GM19240 (cell line): ENCODE results near the gene BLOC1S5.

ENCODE experiments used
- DNase-seq: peaks from one replicate; pipeline ENCODE4 v3.0.0; 2011; ENCODE audit warnings: low spot score; ENCODE audit not compliant: insufficient read length

The BLOC1S5 gene, protein sequence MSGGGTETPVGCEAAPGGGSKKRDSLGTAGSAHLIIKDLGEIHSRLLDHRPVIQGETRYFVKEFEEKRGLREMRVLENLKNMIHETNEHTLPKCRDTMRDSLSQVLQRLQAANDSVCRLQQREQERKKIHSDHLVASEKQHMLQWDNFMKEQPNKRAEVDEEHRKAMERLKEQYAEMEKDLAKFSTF

DNA sequence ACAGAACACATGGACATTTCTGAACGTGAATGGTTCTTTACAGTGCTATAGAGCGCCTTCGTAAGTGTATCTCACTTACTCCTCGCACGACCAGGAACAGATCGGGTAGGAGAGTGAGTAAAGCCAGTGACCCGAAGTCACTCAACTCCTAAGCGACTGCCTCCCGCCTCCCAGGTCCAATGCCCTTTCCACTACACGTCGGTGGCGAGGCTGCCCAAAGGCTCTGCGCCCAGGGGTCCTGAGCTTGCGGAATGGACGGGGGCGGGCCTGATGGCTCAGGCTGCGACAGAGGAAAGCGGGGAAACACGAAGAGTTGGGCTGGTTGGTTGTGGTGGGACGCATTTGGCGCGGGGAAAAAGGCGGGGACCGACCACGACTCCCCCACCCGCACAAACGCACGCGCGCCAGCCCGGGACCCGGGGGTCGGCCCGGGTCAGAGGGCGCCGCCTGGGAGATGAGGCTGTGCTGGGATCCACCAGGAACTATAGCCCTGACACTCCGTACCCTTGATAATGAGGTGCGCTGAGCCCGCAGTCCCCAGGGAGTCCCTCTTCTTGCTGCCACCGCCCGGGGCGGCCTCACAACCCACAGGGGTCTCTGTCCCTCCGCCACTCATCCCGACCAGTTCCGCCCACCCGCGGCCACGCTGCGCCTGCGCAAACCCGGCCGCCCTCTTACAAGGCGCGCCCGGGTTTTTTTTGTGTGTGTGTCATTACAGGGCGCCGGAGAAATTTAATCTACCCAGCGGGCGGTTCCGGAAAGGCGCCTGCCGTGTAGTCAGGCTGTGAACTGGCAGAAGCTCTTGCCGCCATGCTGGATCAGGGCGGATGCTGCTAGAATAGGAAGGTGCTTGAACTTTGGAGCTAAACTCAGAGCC is at the start of gene BLOC1S5:
TSS of gene BLOC1S5 (minus strand) at position 629 of the 877 bp plus-strand sequence. CDS start at position 616, 13 bp downstream.
- DNase-seq = peak; percentile 43

DNA sequence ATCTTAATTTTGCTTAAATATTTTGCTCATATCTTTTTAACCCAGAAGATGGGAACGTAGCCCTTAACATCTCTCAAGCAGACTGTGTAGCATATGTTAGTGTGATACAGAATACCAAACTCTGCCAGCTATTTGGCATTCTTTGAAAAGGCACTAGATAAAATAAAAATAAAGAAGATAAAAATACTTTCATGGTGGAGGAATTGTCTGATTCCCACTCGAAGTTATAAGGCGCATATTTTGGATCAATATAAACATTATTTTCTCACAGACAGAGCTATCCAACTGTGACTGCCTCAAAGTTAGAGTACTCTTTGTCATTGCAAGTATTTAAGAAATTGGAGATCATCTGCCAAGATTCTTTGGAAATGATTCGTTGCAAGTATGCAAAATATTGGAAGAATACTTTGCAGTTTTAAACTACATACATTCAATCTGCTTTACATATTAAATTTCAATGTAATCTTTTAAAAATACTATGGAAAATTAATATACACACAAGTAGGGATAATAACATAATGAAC is 49.0 kb upstream of the BLOC1S5 start:
- no peak for DNase-seq

DNA sequence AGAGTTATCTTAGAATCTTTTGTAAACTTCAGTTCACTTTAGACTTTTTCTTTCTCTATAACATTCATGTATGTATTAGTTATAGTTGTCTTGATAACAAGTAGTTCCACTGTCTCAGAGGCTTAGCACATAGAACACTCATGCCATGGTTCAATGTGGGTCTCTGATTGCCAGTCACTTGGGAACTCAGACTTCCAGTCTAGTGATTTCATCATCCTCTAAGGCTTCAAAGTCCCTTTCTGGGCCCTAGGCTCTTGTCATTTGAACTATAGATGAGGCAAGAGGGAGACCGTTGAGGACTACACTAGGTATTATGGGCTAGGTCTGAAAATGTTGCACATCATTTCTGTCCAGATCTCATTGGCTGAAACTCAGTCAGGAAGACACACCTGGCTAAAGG is 46.5 kb upstream of the BLOC1S5 start:
- DNase-seq = no peak

DNA sequence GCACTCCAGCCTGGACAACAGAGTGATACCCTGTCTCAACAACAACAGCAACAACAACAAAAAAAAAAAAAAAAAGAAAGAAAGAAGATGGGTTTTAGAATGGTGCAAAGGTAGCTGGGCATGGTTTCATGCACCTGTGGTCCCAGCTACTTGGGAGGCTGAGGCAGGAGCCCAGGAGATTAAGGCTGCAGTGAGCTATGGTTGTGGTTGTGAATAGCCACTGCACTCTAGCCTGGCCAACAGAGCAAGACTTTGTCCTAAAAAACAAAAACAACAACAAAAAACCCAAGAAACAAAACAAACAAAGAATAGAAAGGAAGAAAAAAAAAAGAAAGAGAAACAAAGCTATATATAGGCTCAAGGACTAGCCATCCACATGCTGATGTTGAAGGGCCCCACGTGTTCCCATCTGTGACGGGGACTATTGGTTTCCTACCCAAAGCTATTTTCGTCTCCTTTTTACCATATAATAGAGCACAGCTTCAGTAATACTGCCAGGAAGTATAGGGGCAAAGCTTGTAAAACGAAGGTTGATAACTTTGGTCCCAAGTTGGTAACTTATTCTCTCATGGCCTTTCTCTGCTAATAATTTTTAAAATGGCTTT is 46.0 kb upstream of the BLOC1S5 start:
- peak; percentile 30 for DNase-seq

DNA sequence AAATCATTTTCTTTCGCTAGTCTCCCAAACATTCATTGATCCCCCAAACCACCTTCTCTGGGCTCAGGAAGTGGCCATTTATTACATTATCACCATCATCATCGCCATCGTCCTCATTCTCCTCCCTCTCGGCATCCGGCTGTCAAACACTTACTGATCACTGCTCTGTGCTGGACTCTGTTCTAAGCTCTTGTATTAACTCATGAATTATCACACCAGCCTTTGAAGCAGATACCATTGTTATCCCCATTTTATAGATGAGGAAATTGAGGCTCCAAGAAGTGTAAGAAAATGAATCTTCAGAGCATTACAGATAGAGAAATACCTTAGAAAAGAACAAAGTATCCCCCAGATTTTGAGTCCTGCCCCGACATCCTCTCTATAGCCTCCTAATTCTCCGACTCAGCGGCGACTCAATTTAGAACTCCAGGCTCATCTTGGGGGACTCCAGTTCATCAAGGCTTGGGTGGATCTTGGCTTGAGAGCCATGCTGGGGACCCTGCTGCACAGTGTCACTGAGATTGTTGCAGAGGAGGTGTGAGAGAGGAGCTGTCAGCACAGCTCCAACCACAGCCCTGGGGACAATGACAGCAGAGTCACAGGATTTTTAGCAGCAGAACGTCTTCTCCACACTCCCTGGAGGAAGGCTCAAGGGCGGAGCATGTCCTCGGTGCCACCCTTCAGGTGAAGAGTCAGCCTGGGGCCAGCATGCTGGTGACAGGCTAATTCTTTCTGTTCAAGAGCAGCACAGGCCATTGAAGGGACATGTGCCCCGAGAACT is 44.8 kb upstream of the BLOC1S5 start:
- no peak for DNase-seq

DNA sequence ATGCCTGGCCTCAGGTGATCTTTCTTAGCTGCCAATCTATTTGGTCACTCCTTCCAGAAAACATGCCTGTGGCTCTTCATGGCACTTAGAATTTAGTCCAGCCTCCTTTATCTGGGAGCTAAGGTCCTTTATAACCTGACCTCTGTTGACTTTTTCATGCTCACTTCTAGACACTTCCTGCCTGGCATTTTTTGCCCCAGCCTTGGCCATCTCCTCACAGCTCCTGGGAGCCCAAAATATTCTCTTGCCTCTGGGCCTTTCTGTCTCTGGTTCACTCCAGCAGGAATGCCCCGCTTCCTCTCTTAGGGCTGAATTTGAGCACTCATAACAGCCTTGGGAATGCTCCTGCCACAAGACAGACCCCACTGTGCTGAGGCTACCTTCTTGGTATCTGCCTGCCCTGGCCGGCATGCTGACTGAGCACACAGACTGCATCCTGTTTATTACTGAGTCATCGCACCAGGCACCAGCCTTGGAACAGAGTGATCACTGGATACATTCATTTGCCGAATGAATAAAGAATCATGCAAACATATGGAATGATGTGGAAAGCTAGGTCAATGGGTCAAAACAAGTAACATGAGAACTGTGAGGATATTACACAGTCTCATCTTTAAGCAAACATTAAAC is 44.0 kb upstream of the BLOC1S5 start:
- no peak for DNase-seq

DNA sequence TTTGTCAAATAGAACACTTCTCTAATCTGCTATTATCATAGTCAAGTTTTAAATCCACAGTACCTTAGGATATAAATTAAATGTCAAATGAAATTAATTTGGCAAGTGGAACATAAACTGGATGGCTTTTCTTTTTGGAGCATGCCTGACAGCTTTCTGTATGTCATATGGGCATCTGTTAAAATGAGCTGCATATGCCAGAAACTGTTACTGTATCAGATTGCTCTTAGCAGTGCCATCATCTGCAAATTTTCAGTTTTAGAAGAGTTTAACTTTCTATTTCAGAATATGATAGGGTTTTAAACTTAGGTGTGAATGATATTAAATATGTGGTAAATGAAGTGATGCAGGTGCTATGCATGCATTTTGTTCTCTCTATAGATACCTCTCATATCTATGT is 41.6 kb upstream of the BLOC1S5 start:
- DNase-seq = no peak

DNA sequence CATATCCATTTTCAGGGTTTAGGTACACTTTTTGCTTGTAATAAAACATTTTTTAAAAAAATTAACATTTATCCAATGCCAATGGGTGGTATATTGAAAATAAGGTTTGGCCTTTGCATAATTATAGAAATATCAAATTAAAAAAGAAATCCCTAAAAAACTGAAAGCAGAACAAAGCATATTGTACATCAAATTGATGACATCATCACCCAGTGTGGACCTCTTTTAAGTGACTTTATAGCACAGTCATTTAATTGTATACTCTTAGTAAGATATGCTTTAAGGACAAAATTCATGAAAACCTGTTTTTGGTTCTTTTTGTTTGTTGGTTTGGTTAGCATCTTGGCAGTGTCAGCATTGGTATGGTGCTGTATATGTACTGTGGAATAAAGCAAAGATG is 39.5 kb upstream of the BLOC1S5 start:
- no peak for DNase-seq

DNA sequence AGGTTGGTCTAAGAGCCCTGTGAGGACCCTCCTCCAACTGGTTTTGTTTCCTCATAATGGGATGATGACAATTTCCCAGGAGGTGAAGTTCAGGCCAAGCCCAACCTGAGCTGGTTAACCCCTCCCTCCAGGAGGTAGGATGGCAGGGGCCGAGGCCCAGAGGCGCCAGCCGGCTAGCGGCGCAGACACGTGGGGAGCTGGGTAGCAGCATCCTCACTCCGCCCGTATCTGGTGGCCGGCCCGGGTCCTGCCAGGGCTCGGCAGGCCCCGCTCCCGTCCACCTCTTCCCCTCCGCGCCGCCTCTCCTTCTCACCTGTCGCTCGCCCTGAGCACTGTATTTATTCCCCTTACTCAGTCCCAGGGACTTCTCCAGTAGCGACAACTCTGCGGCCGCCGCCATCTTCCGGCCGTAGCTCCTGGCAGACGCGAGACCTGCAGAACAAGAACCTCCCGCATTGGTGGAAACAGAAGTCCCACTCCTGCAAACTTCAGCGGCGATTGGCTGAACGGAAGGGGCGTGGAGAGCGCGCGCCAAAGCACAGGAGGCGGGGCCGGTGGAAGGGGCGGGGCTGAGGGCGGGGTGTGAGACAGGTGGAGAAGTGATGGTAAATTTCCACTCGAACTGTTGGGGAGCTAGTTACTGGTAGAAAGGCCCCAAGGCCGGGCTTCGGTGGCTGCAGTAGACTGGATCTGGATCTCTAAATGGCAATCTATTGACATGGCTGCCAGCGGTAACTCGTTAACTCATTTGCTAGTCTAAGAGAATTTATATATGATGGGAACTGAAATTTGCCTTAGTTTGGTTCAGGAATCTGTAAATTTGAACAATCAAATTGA is 38.2 kb upstream of the BLOC1S5 start, which contains the start of gene EEF1E1:
TSS of gene EEF1E1 (minus strand) at position 427 of the 837 bp plus-strand sequence. CDS start at position 400, 27 bp downstream.
- DNase-seq = peak; percentile 87

DNA sequence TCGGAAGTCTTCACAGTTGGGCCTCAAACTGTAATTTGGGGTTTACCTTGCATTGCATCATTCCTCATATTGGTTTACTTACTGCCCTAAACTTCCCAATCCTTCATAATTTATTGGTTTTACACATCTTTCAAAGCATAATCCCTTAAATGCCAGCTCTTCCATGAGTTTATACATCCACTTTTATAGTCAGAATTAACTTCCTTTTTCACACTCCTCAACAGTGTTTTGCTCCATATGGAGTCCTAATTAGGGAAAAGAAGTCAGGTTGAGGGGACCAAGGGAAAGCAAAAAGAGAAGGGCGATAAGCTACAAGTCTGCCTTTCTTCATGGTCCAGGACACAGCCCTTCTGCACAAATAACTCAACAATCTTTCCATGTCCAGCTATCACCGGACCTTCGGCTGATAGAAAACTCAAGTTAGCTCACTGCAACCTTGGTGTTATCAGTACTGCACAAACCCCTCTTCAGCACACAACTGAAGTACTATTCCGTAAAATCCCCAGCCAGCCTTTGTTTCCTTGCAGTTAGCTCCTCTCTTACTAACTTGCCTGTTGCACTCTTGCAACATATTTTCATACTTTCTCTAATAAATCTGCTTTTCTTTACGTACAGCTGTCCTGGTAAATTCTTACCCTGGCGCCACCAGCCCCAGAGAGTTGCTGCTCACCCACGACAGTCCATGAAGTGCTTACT is 36.1 kb upstream of the BLOC1S5 start:
- DNase-seq = no peak

DNA sequence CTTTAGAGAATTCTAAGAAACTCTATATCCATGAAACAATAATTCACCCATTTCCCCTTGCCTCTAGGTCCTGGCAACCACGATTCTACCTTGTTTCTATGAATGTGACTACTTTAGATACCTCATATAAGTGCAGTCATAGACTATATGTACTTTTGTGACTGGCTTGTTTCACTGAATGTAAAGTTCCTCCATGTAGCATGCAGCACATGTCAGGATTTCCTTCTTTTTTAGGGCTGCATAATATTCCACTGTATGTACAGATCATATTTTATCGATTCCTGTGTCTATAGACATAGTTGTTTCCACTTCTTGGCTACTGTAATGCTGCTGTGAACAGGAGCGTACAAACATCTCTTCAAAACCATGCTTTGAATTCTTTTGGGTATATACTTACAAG is 26.5 kb upstream of the BLOC1S5 start:
- no peak for DNase-seq

DNA sequence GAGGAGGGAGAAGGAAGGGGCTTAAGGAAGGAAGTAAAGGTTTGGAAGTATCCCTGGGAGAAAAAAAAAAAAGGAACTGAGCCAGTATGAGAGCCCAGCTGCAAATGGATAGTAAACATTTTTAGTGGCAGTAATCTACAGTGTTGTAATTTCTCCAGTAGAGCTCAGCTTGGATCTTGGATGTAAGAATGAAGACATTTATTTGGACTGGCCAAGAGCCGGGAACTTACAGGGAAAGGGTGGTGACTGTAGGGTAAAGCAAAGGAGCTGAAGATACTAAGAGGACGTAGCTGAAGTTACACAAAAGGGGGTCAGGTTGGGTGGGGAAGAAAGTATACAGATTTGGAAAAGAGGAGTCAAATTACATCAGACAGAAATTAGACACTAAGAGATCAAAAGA is 24.7 kb upstream of the BLOC1S5 start:
- no peak for DNase-seq

DNA sequence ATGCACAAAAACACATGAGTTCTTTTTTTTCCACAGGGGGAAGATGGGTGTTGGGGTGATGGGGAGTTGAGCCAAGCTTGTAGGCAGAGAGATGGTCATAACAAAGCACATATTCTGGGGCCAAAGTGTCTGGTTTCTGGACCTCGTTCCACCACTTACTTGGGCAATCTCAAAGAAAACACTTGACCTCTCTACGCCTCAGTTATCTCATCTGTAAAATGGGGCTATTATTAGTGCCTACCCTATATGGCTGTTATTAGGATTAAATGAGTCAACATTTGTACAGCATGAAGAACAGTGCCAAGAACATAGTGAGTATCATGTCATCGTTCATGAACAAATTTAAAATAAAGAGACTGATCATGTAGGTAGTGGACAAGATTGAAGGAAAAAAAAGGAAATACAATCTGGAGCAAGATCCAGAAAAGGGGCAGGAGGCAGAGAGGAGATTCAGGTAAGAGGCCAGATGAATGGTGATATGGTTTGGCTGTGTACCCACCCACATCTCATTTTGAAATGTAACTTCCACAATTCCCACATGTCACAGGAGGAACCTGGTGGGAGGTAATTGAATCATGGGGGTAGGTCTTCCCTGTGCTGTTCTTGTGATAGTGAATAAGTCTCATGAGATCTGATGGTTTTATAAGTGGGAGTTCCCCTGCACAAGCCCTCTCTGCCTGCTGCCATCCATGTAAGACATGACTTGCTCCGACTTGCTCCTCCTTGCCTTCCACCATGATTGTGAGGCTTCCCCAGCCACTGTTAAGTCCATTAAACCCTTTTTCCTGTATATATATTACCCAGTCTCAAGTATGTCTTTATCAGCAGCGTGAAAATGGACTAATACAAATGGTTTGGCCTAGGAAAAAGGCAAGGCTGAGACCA is 23.9 kb upstream of the BLOC1S5 start:
- DNase-seq = no peak

DNA sequence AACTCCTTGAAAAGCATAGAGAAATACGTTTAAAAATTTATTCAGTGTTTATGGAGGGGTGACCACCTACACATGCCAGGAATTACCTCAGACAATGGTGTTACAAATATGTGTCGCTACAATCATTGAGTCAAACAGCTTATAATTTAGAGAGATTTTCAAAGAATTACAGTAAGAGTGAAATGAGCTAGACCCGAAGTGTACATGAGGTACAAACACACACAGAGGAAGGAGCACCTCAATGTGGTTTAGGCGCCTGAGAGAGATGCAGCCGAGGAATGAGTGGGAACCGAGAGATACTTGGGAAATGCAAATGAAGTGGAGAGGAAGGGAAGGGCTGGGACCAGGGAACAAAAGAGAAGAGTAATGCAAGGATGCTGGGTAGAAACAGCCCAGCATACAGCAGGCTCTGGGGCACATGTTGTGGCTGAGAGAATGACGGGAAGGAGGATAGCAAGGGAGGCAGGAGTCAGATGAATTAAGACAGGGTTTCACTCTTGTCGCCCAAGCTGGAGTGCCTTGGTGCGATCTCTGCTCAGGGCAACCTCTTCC is 22.6 kb upstream of the BLOC1S5 start:
- DNase-seq = no peak

DNA sequence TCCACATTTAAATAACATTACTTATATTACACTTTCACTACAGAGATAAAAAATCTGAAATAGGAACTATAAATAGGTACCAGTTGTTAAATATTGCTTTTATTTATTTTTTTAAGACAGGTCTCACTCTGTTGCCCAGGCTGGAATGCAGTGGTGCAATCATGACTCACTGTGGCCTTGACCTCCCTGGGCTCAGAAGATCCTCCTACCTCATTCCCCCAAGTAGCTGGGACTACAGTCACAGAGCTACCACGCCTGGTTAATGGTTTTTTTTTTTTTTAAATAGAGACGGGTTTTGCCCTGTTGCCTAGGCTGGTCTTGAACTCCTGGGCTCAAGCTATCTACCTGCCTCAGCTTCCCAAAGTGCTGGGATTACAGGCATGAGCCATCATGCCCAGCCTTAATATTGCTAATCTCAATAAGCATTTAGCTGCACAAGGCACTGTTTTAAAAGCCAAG is 20.9 kb upstream of the BLOC1S5 start:
- DNase-seq = no peak

DNA sequence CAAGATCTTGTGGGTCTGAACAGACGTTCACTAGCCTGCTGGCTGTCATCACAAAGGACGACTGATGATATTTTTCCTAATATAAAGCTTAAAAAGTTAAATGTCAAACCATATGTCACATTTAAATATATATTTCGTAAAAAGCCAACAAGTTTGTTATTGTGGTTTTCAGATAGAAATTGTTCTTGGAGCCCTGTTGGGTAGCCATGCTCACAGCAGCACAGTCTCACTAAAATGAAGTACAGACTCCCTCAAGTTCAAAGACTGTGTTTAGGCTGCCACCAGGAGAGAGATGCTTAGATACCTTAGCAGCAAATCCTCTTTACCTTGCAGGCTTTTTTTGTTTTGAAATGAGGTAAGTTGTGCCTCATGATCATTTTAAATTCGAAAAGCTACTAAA is 20.4 kb upstream of the BLOC1S5 start:
- no peak for DNase-seq

DNA sequence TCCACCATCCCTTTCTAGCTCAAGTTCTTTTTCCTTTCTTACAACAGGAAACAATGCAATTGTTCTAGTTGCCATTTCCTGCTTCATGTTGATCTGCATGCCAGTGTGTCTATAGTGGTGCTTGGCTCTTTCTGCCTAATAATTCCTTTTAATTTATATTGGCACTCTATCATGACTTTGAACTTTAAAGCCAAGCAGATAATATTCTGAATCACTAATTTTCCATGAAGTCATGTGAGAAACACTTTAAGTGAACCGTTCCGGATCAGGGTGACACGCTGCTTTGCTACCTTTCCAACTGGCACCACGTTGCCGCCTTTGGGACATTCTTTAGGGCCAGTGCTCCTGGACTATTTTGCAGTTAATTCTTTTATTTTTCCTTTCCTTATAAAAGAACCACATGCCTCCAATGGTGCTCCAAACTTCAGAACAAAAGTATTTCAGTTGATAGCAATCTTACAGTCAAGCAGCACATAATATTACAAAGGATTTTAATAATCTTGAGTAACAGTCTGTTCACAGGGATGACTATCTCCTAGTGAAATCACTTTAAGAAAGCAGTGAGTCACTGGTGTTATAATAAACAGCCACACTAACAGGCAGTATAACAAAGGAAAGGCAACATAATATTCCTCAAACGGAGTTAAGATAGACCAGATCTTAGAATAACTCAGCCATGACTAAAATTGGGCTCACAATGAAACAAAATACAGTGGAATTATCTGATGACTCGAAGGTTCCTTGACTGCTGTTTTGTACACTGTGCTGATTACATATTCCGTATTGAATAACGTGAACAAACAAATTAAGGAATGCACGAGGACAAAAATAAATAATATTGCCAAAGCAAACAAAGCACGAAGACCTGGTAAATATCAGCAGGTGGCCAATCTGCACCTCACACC is 19.0 kb upstream of the BLOC1S5 start:
- DNase-seq = no peak
